Measurements from ENCODE around the gene ACOX3. TPM values are rescaled to one million over a fixed set of nuclear protein-coding genes. Genes with fewer than 3 reads are reported as not detected.

Gene ACOX3
- total RNA-seq, 1 experiment from 2014 or later = 20.0 TPM

DNA sequence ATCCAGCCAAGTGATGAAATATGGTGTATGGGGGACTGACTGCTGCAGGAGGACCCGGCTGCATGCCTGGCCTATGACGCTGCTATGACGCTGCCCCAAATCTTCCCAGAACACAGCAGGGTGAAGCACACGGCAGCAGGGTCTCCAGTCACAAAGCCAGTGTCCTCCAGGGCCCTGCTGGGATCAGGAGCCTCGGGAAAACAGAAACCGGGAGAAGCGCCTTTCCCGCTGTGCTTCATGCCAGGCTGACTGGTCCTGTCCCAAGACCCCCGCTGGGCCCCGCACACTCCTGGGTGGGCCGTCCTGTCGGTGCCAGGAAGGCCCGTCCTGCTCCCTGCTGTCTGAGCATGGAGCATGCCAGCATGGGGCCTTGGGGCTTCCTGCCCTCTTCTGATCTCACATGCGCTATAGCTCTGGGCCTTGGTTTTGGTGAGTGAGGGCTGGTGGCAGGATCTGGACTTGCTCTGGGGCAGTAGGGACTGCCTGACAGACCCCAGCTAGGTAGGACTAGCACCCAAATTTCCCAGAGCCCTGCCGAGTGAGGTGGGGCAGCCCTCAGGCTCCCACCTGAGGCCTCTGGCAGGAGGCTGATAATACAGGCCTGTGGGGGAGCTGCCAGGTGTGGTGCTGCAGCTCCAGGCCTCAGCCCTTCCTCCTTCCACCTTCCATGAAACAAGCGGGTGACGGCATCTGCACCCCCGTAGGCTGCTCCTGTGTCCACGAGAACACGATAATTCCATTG is 64.0 kb downstream of the ACOX3 start:
- Histone ChIP-seq H3K9me3 (replicated peaks) (no peaks in the 10 kb centered on the region), H3K36me3 (no peaks in the 10 kb centered on the region), H3K4me1 (no peaks in the 10 kb centered on the region), H3K27me3 (no peaks in the 10 kb centered on the region), H3K27ac (no peak overlapping the region), H3K4me3 (no peak overlapping the region)
- no peak for DNase-seq

DNA sequence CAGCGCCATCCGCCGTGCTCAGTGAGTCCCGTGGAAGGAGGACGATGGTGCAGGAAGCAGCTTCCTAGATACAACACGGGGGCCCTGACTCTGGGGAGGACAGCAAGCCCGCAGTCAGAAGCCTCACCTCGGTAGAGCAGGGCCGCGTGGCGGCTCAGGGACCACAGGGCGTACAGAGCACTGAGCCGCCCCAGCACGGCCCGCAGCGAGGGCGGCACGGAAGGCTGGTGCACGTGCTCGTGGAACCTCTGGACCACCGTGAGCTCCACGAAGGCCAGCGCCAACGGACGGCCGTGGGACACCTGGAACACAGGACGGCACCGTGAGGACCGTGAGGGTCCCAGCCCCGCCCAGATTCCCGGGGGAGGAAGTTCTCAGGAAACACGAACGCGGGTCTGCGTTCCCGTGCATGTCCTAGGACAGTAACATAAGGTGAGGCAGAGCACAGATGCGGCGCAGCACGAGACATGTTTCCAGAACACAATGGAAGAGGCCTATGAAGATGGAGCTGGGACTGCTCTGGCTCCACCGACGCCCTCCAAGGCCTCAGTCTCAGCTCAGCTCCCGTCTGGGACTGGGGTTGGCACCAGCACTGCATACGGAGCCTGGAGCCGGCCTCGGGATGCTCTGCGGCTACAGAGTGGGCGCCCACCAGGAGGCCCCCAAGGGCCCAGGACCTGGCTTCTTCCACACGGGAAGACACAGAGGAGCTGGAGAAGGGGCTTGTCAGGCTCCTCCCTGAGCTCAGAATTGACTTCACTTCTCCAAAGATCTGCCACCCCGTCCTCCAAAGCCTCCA is 65.5 kb downstream of the ACOX3 start:
- Histone ChIP-seq H3K36me3 (no peaks in the 10 kb centered on the region), H3K9me3 (replicated peaks) (no peaks in the 10 kb centered on the region), H3K27ac (no peak overlapping the region), H3K27me3 (no peaks in the 10 kb centered on the region), H3K4me3 (no peak overlapping the region), H3K4me1 (no peaks in the 10 kb centered on the region)
- no peak for DNase-seq

DNA sequence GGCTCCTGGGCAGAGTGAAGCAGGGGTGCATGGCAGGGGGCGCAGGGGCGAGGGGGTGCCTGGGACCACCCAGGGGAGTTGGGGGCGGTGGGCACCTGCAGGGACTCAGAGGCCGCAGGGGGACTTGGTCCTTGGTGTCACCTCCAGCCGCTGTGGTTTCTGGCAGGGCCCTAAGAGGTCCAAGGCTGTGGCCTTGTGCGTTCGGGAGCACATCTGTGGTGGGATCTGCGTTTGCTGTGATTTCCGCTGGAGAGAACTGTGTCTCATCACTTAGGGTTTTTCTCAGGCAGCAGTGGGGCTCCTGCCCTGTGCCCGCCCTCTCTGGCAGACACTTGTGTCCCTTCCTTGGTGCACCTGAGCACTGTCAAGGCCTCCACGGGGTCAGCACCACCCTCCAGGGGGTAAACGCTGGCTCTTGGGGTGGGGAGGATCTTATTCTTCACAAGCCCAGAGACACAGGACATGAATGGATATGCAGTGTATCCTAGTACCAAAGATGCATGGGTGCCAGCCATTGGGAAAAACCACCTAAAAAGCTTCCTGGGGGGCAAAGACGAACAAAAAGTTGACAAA is 66.5 kb downstream of the ACOX3 start:
- Histone ChIP-seq H3K4me3 (no peak overlapping the region), H3K4me1 (no peaks in the 10 kb centered on the region; the same call in 1 of the 2 replicates), H3K27me3 (no peaks in the 10 kb centered on the region), H3K9me3 (replicated peaks) (no peaks in the 10 kb centered on the region), H3K27ac (no peak overlapping the region), H3K36me3 (no peaks in the 10 kb centered on the region)
- no peak for DNase-seq

DNA sequence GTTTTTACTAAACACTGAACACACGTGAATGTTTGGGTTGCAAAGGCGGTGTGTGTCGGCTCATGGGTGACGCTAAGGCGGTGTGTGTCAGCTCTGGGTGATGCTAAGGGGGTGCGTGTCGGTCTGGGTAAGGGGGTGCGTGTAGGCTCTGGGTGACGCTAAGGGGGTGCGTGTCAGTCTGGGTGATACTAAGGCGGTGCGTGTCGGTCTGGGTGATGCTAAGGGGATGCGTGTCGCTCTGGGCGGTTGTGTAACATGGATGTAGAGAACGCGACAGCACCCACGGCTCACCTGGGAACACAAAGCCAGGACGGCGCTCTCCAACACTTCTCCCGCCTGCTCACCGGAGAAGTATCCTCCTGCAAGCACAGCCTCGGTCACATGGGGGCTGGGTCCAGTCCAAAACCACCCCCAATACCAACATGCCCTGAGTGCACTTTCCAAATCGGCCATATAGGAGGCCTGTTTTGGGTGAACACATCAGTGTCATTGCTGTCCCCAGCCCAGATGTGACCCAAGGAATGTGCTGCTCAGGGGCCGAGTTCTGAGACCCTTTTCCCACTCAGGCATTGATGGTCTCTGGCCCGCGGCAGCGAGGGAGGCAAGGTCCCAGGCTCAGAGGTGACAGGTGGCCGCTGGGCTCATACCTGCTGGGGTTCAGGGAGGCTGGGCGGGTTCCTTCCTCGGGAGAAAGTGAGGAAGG is 67.1 kb downstream of the ACOX3 start:
- Histone ChIP-seq H3K27ac (no peak overlapping the region), H3K9me3 (replicated peaks) (no peaks in the 10 kb centered on the region), H3K4me1 (peaks cover 5% of the 10 kb centered on the region; the same call in 1 of the 2 replicates), H3K36me3 (no peaks in the 10 kb centered on the region), H3K4me3 (no peak overlapping the region), H3K27me3 (no peaks in the 10 kb centered on the region)
- DNase-seq = no peak

DNA sequence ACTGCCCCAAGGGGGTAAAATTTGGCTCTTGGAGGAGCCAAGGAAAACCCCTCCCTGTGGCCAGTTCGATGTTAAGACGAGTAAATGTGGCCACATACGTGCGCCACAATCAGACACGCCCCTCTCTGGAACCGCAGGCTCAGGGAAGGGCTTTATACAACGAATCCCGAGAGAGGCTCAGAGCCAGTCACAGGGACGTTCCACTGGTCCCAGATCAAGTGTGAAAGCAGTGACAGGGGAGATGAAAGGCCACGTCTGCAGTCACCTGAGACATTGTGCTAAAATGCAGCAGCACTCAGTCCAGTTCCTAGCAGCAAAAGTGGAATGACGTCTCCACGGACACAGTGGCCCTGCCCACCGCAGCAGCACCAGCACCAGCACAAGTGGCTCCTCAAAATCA is 68.0 kb downstream of the ACOX3 start:
- Histone ChIP-seq H3K27ac (no peak overlapping the region), H3K4me1 (peaks cover 5% of the 10 kb centered on the region; the same call in 1 of the 2 replicates), H3K36me3 (no peaks in the 10 kb centered on the region), H3K4me3 (no peak overlapping the region), H3K9me3 (replicated peaks) (no peaks in the 10 kb centered on the region), H3K27me3 (no peaks in the 10 kb centered on the region)
- no peak for DNase-seq

DNA sequence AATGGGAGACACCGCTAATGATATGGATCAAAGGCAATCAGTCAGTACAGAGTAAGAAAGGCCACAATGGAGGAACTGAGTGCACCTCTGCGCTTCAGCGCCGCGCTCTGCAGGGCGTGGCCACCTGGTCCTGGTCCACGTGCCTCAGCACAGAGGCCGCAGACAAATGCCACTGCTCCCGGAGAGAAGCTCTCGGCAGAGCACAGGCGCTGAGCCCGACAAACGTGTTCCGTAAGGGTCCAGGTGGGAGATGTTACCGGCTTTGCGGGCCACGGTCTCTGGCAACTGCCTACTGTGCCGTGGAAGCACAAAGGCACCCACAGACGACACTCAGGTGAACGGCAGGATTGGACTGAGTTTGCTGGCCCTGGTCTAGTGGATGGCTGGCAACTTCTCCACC is 68.9 kb downstream of the ACOX3 start:
- no peak overlapping the region for H3K4me3 ChIP-seq
- no peaks in the 10 kb centered on the region for H3K9me3 ChIP-seq (replicated peaks)
- peaks cover 5% of the 10 kb centered on the region; the same call in 1 of the 2 replicates for H3K4me1 ChIP-seq
- no peak for DNase-seq
- no peak overlapping the region for H3K27ac ChIP-seq
- H3K36me3 ChIP-seq = no peaks in the 10 kb centered on the region
- H3K27me3 ChIP-seq = no peaks in the 10 kb centered on the region

DNA sequence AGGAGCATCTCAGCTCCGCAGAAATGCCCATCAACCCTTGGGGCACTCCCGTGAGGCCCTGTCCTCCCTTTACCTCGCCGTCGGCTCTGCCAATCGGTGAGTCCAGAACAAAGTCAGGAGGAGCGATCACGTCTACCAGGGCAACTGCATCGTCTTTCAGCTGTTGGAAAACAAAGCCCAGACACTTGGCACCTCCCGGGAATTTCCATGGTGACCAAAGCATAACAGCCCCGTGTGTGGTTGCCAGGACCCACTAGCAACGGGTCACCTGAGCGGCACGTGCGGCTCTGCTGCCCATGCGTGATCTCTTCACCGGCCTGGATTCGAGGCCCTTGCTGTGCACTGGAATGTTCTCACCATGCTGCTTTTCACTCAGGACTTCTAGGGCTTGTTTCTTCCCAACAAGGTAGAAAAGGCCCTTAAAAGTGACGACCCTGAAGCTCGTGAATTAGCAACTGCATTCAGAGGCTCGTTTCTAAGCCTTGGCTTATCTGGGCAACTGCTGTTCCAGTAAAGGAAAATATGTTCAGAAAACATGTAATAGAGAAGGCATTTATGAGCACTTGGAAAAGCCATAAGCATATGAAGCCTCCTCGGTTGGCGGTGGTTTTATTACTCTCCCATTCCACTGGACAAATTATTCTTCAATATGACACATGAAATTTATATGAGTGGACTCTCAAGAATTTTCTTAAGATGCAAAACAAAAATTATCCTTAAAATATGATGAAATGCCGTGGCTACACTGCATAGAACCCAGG is 69.5 kb downstream of the ACOX3 start:
- H3K27me3 ChIP-seq = no peaks in the 10 kb centered on the region
- H3K27ac ChIP-seq = no peak overlapping the region
- no peaks in the 10 kb centered on the region for H3K9me3 ChIP-seq (replicated peaks)
- H3K4me1 ChIP-seq = peaks cover 5% of the 10 kb centered on the region; the same call in 1 of the 2 replicates
- H3K4me3 ChIP-seq = no peak overlapping the region
- H3K36me3 ChIP-seq = peaks cover 4% of the 10 kb centered on the region; the same call in 1 of the 2 replicates
- no peak for DNase-seq

DNA sequence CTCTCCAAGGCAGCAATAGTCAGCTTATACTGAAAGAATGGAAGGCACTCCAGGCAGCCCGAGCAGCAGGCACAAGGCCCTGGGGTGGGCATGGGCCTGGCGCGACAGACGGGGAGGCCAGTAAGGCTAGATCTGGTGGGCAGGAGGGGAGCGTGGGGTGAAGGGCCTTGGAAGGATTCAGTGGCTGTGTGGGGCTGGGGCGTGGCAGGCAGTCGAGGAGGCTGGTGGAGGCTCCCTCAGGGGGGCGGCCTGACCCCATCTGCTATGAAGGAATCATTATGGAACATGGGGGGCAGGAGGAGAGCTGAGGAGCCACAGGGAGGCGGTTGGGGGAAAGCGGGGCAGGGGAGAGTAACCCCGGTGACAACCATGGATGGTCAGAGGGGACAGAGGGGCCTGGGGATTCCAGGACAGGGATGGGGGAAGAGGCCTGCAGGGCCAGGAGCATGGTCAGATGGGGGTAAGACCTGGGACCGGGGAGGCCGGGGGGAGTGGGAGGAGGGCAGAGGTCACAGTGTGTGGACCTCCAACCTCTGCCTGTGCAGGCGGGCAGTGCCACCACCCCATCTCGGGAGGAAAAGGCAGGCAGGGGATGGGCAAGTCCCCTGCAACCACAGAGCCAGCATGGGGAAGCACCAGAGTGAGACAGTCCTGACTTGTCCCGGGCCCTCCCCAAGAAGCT is 70.3 kb downstream of the ACOX3 start:
- Histone ChIP-seq H3K27ac (no peak overlapping the region), H3K36me3 (peaks cover 7% of the 10 kb centered on the region; the same call in 1 of the 2 replicates), H3K27me3 (no peaks in the 10 kb centered on the region), H3K9me3 (replicated peaks) (no peaks in the 10 kb centered on the region), H3K4me1 (peaks cover 5% of the 10 kb centered on the region; the same call in 1 of the 2 replicates), H3K4me3 (no peak overlapping the region)
- no peak for DNase-seq

DNA sequence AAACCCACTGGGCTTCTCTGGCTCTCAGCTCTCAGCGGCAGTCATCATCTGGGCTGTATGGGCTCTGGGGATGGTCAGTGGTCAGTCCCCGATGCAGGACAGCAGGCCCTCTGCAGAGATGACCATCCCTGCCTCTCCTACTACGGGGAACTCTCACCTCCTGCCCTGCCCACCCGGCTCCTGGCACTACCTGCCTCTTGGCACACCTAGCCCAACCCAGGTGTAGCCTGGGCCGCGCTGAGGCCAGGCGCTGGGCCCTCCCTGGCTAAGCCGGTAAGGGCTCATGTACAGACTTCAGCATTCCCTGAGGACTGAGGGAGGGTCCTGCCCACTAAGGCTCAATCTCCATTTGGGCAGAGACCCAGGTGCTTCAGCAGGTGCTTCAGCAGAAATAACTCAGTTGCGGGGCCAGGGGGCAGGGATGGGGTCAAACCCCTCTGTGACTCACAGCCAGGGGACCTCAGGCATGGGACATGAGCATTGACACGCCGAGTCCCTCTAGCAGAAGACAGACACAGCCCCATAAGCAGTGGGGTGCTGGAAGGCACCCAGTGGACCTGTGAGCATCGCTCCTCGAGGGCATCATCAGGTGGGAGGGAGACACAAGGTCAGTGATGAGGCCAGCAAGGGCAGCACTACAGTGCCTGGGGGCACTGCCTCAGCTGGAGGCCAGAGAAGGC is 71.0 kb downstream of the ACOX3 start:
- DNase-seq = no peak
- H3K27me3 ChIP-seq = no peaks in the 10 kb centered on the region

DNA sequence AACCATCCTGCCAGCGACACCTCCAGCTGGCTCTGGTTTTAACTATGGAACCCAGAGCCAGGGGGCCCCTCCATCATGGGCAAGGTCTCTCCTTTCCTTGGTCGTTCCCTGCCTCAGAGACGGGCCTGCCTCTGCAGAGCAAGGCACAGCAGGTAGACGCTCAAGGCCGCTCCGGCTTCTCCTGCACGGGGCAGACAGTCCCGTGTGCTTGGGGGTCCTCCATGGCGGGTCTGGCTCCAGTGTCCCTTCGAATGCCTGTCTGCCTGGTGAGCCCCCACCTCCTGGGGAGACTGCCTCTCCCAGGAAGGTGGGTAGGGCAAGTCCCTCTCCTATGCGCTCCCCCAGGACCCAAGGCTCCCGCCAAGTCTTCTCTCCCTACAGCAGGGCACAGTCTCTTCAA is 71.5 kb downstream of the ACOX3 start:
- peaks cover 9% of the 10 kb centered on the region; the same call in 1 of the 2 replicates for H3K36me3 ChIP-seq

More for the DNA sequence above, 71.0 kb downstream of the ACOX3 start:
- H3K9me3 ChIP-seq (replicated peaks) = no peaks in the 10 kb centered on the region
- peaks cover 5% of the 10 kb centered on the region; the same call in 1 of the 2 replicates for H3K4me1 ChIP-seq
- H3K4me3 ChIP-seq = no peak overlapping the region
- peaks cover 9% of the 10 kb centered on the region; the same call in 1 of the 2 replicates for H3K36me3 ChIP-seq
- H3K27ac ChIP-seq = no peak overlapping the region

DNA sequence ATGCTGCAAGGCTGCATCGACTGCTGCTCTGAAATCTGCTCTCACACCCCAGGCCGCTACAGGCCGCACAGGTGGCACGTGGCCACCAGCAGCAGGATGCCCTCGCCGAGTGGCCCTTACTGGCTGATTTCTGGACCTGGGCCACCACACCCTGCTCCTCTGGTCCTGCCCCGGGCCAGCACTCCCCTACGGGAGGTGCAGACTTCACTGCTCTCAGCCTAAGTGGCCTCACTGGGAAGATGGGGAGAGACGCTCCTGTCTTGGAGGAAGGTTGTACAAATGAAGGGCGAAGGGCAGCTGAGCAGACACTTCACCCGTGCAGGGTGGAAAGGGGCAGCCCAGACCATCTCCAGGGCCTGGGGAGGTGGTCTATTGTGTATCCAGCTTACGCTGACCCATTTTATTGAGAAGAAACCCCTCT is 72.5 kb downstream of the ACOX3 start:
- peaks cover 5% of the 10 kb centered on the region; the same call in 1 of the 2 replicates for H3K4me1 ChIP-seq
- no peak overlapping the region for H3K27ac ChIP-seq
- peaks cover 9% of the 10 kb centered on the region; the same call in 1 of the 2 replicates for H3K36me3 ChIP-seq
- H3K27me3 ChIP-seq = no peaks in the 10 kb centered on the region
- H3K4me3 ChIP-seq = no peak overlapping the region
- no peaks in the 10 kb centered on the region for H3K9me3 ChIP-seq (replicated peaks)
- no peak for DNase-seq

More for the DNA sequence above, 71.5 kb downstream of the ACOX3 start:
- DNase-seq = no peak
- Histone ChIP-seq H3K9me3 (replicated peaks) (no peaks in the 10 kb centered on the region), H3K27ac (no peak overlapping the region), H3K4me3 (no peak overlapping the region), H3K4me1 (peaks cover 5% of the 10 kb centered on the region; the same call in 1 of the 2 replicates), H3K27me3 (no peaks in the 10 kb centered on the region)

DNA sequence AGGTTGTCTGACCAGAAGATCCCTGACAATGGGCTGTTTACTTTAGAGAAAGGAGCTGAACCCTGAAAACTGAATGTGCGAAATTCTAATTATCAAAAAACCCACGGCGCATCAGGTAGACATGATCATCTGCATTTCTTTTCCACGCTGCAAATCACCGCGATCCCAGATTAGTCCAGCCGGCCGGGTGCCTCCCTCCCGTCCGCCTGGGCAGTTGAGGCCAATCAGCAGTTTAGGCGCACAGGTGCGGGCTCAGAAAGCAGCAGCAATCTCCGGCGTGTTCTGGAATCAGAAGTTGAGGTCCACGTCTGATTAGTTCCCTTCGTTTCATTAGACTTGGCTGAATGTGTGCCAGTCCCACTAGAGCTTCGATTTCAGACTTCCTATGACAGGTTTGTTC is 73.9 kb downstream of the ACOX3 start:
- Histone ChIP-seq H3K27me3 (no peaks in the 10 kb centered on the region), H3K27ac (no peak overlapping the region), H3K9me3 (replicated peaks) (peaks cover 9% of the 10 kb centered on the region), H3K36me3 (peaks cover 9% of the 10 kb centered on the region; the same call in 1 of the 2 replicates), H3K4me1 (peaks cover 5% of the 10 kb centered on the region; the same call in 1 of the 2 replicates), H3K4me3 (no peak overlapping the region)
- DNase-seq = no peak

DNA sequence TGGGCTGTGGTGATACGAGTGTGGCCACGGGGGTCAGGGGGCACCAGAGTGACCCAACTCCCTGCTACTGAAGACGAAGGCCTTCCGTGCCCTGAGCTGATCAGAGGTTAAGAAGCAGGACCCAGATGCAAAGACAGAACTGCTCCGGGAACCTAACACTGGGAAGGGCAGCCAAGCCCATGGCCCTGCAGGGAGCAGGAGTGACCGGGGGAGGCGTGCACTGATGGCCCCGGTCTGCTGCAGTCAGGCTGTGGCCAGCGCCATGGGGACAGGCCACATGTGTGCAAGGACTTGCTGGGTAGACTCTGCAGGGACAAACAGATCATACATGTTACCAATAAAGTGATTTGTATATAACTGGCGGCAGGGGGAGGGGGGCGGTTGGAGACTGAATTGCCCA is 74.6 kb downstream of the ACOX3 start:
- DNase-seq = no peak
- H3K36me3 ChIP-seq = peaks cover 9% of the 10 kb centered on the region; the same call in 1 of the 2 replicates
- H3K4me3 ChIP-seq = no peak overlapping the region

More for the DNA sequence above, 74.6 kb downstream of the ACOX3 start:
- Histone ChIP-seq H3K4me1 (peaks cover 5% of the 10 kb centered on the region; the same call in 1 of the 2 replicates), H3K27ac (no peak overlapping the region), H3K27me3 (no peaks in the 10 kb centered on the region), H3K9me3 (replicated peaks) (peaks cover 12% of the 10 kb centered on the region)

Data from SJCRH30 (cell line).